SK-N-SH (cell line): ENCODE measurements around the gene EMP1. TPM values are rescaled to one million over a fixed set of nuclear protein-coding genes. Genes with fewer than 3 reads are reported as not detected.
"Not testable (repeated sequence)": the region's sequence is repeated elsewhere in the genome, so short reads cannot be mapped to it uniquely, and the experiment has no call there.

Experiments
- CTCF ChIA-PET: fragments of 300-600, 350-600 bp; formaldehyde crosslinking; extraction: SDS; loops from one replicate; lab custom pipeline; 2021; lab: Yijun Ruan, JAX
- POLR2A ChIA-PET: fragments of 350-600 bp; sonication (Branson Sonifier 250); formaldehyde crosslinking; extraction: SDS; loops from one replicate; lab custom pipeline; 2020; ENCODE audit warnings: antibody characterized with exemption, inconsistent platforms; lab: Yijun Ruan, JAX
- DNase-seq: peaks from one replicate; pipeline ENCODE4 v3.0.0; 2012
- H2AFZ ChIP-seq: fragments of 200-600 bp; sonication (generic); 2 replicates; pipeline ENCODE4 v1.8.1; 2016; ENCODE audit warnings: antibody characterized with exemption, mild to moderate bottlenecking, low read depth
- H3F3A ChIP-seq: fragments of 200-600 bp; sonication (generic); replicated peaks from 2 replicates; pipeline ENCODE3; 2016; ENCODE audit warnings: antibody characterized with exemption, mild to moderate bottlenecking; ENCODE audit not compliant: insufficient read depth
- H3K27ac ChIP-seq, 2 experiments: fragments of 200-500 bp in 1 of 2; fragments of 200-600 bp in 1 of 2; sonication (Bioruptor generic) in 1 of 2; sonication (generic), shearing (Covaris generic) in 1 of 2; 2 replicates each; pipeline versions ENCODE4 v1.5.1 to v1.6.1; 2014 to 2016; ENCODE audit warnings: low read depth in 2 of 2, inconsistent platforms in 1 of 2, low read length in 1 of 2, mild to moderate bottlenecking in 1 of 2, mixed read lengths in 1 of 2
- H3K27me3 ChIP-seq: fragments of 200-600 bp; sonication (generic), shearing (Covaris generic); 2 replicates; pipeline ENCODE4 v1.6.1; 2016; ENCODE audit warnings: mixed run types; ENCODE audit not compliant: insufficient read depth
- H3K36me3 ChIP-seq, 2 experiments: fragments of 200-500 bp in 1 of 2; fragments of 200-600 bp in 1 of 2; sonication (Bioruptor generic) in 1 of 2; sonication (generic) in 1 of 2; replicated peaks in 1 of 2; 2 replicates each; pipeline versions ENCODE3 to v1.5.1; 2014 to 2016; ENCODE audit warnings: low read length in 1 of 2, mild to moderate bottlenecking in 1 of 2; ENCODE audit not compliant: insufficient read depth in 2 of 2, control insufficient read depth in 1 of 2
- H3K4me1 ChIP-seq, 2 experiments: fragments of 200-500 bp in 1 of 2; fragments of 200-600 bp in 1 of 2; sonication (Bioruptor generic) in 1 of 2; sonication (generic), shearing (Covaris generic) in 1 of 2; 2 replicates each; pipeline versions ENCODE4 v1.5.1 to v1.6.1; 2014 to 2016; ENCODE audit warnings: low read depth in 1 of 2, low read length in 1 of 2, mixed run types in 1 of 2; ENCODE audit not compliant: insufficient read depth in 2 of 2, control insufficient read depth in 1 of 2
- H3K4me2 ChIP-seq: fragments of 200-600 bp; sonication (generic), shearing (Covaris generic); 2 replicates; pipeline ENCODE4 v1.6.1; 2017; ENCODE audit warnings: mixed run types
- H3K4me3 ChIP-seq, 2 experiments: fragments of 200-500 bp in 1 of 2; fragments of 200-600 bp in 1 of 2; sonication (Bioruptor generic) in 1 of 2; sonication (generic), shearing (Covaris generic) in 1 of 2; 2 replicates each; pipeline versions ENCODE4 v1.5.1 to v1.8.1; 2014 to 2016; ENCODE audit warnings: low read depth in 2 of 2, inconsistent platforms in 1 of 2, low read length in 1 of 2, mild to moderate bottlenecking in 1 of 2, mixed read lengths in 1 of 2, moderate library complexity in 1 of 2
- H3K79me2 ChIP-seq: fragments of 200-600 bp; sonication (generic); 2 replicates; pipeline ENCODE4 v1.8.1; 2017; ENCODE audit warnings: mild to moderate bottlenecking; ENCODE audit not compliant: insufficient read depth
- H3K9ac ChIP-seq: fragments of 200-600 bp; sonication (generic); 2 replicates; pipeline ENCODE4 v1.6.1; 2017; ENCODE audit warnings: mixed run types
- H3K9me2 ChIP-seq: fragments of 200-600 bp; sonication (generic); 2 replicates; pipeline ENCODE4 v1.6.1; 2017; ENCODE audit warnings: mixed run types
- H3K9me3 ChIP-seq: fragments of 200-600 bp; sonication (generic); 2 replicates; pipeline ENCODE4 v1.6.1; 2017; ENCODE audit warnings: mixed run types, mild to moderate bottlenecking, moderate library complexity
- H4K20me1 ChIP-seq: fragments of 200-600 bp; sonication (generic); 2 replicates; pipeline ENCODE4 v1.6.1; 2017; ENCODE audit warnings: mild to moderate bottlenecking, mixed run types; ENCODE audit not compliant: insufficient read depth
- CHD2 ChIP-seq: fragments of 150-350 bp; IDR thresholded peaks from 2 replicates; pipeline ENCODE4 v1.6.1; 2018; ENCODE audit warnings: low read length; ENCODE audit not compliant: partially characterized antibody
- CTCF ChIP-seq: fragments of 200-600 bp; sonication (generic); IDR thresholded peaks from 2 replicates; pipeline ENCODE4 v1.6.1; 2017; ENCODE audit warnings: antibody characterized with exemption, mild to moderate bottlenecking, moderate library complexity
- ELF1 ChIP-seq: IDR thresholded peaks from 2 replicates; pipeline ENCODE4 v1.4.0; 2012
- FOXJ3 ChIP-seq: sonication (generic); formaldehyde crosslinking; IDR thresholded peaks from 2 replicates; pipeline ENCODE4 v1.5.1; 2020; ENCODE audit warnings: mild to moderate bottlenecking, missing genetic modification reagents
- MAX ChIP-seq: IDR thresholded peaks from 2 replicates; pipeline ENCODE4 v1.4.0; 2012; ENCODE audit warnings: low read depth
- MEF2A ChIP-seq: IDR thresholded peaks from 2 replicates; pipeline ENCODE4 v1.4.0; 2012; ENCODE audit warnings: low read depth, borderline replicate concordance
- MXI1 ChIP-seq: IDR thresholded peaks from 2 replicates; pipeline ENCODE4 v1.6.1; 2012; ENCODE audit warnings: mild to moderate bottlenecking, low read depth, low read length, improper control_type of control experiment
- RFX5 ChIP-seq: IDR thresholded peaks from 2 replicates; pipeline ENCODE4 v1.6.1; 2012; ENCODE audit warnings: mild to moderate bottlenecking, improper control_type of control experiment, low read length
- SMC3 ChIP-seq: IDR thresholded peaks from 2 replicates; pipeline ENCODE4 v1.6.1; 2012; ENCODE audit warnings: low read depth, low read length, improper control_type of control experiment
- TAF1 ChIP-seq: IDR thresholded peaks from 2 replicates; pipeline ENCODE4 v1.6.1; 2012; ENCODE audit warnings: low read depth, mild to moderate bottlenecking, low read length, moderate library complexity, borderline replicate concordance
- TCF12 ChIP-seq: IDR thresholded peaks from 2 replicates; pipeline ENCODE4 v1.4.0; 2012
- TEAD4 ChIP-seq: IDR thresholded peaks from 2 replicates; pipeline ENCODE4 v1.4.0; 2012; ENCODE audit warnings: mild to moderate bottlenecking, borderline replicate concordance; ENCODE audit not compliant: insufficient read depth
- USF2 ChIP-seq: fragments of 150-350 bp; IDR thresholded peaks from 2 replicates; pipeline ENCODE4 v1.6.1; 2017; ENCODE audit warnings: antibody characterized with exemption, low read length, low read depth, borderline replicate concordance
- YY1 ChIP-seq: IDR thresholded peaks from 2 replicates; pipeline ENCODE4 v1.4.0; 2012; ENCODE audit warnings: low read depth, mild to moderate bottlenecking
- WGBS: methylation state at CpG from one replicate; pipeline ENCODE4 v1.1.6; 2017; ENCODE audit warnings: low lambda C conversion rate; 5-methylcytosine and 5-hydroxymethylcytosine counted together
- polyA plus RNA-seq, 3 experiments: library from polyadenylated mRNA; depleted of rRNA; stranded (reverse); fragments of >200 nt; gene quantifications; 2 replicates each; pipeline ENCODE4 v1.2.3, GENCODE V29; 2012

Gene EMP1
- polyA plus RNA-seq, 1 of the 3 experiments (the other 2 are of a cell fraction) = 67.4 TPM

GRCh38 chr12:13258197-13258596 lies 61.7 kb downstream of the EMP1 start:
- Histone ChIP-seq H3K9ac (no peak overlapping the region), H3K27ac (no peak overlapping the region), H3K4me3 (no peak overlapping the region), H3F3A (no peaks in the 10 kb centered on the region), H4K20me1 (no peaks in the 10 kb centered on the region), H2AFZ (no peak overlapping the region), H3K4me1 (peaks cover 0 to 4% of the 10 kb centered on the region in 2 experiments; a peak in 1 of 4 replicates), H3K36me3 (no peaks in the 10 kb centered on the region), H3K79me2 (no peaks in the 10 kb centered on the region), H3K27me3 (no peaks in the 10 kb centered on the region; the same call in 1 of the 2 replicates), H3K9me2 (no peaks in the 10 kb centered on the region), H3K9me3 (no peaks in the 10 kb centered on the region), H3K4me2 (no peak overlapping the region)
- DNase-seq = no peak
- 85% methylated on average over 3 of the region's 3 CpGs for WGBS
- ChIA-PET CTCF (interaction anchor here (0.8 kb wide), 1 partner anchor 18 kb away, joined by 3 read pairs; no protein-coding TSS in a partner anchor), POLR2A (no interaction called here)
- TF ChIP-seq FOXJ3 = no peak

- H3K27ac ChIP-seq = no peak overlapping the region
- H3K4me1 ChIP-seq = peaks cover 0 to 4% of the 10 kb centered on the region in 2 experiments; a peak in 1 of 4 replicates
- H3K36me3 ChIP-seq = no peaks in the 10 kb centered on the region
- no peak overlapping the region for H3K4me2 ChIP-seq
- TF ChIP-seq MXI1 = no peak
- no peak for TF ChIP-seq RFX5
- no peak for TF ChIP-seq YY1
- no peak for TF ChIP-seq MAX
- TF ChIP-seq TAF1 = no peak
- TF ChIP-seq CHD2 = no peak
- no peak for TF ChIP-seq SMC3
- TF ChIP-seq TCF12 = no peak
- TF ChIP-seq USF2 = no peak
- TF ChIP-seq MEF2A = no peak
- TF ChIP-seq TEAD4 = no peak
- TF ChIP-seq CTCF = no peak
- no peak for TF ChIP-seq ELF1
- no peak overlapping the region for H3K9ac ChIP-seq
- no peak overlapping the region for H2AFZ ChIP-seq
- no peaks in the 10 kb centered on the region for H3K9me2 ChIP-seq
- no peaks in the 10 kb centered on the region for H4K20me1 ChIP-seq
- H3K9me3 ChIP-seq = no peaks in the 10 kb centered on the region
- H3F3A ChIP-seq = no peaks in the 10 kb centered on the region
- no peak overlapping the region for H3K4me3 ChIP-seq
- WGBS = no CpG with 5 or more reads among the region's 3 CpGs
- ChIA-PET CTCF (interaction anchor here (0.8 to 1.4 kb wide), 2 partner anchors 17 to 47 kb away, joined by 3 to 4 read pairs; no protein-coding TSS in a partner anchor), POLR2A (no interaction called here)
- H3K27me3 ChIP-seq = no peaks in the 10 kb centered on the region; the same call in 1 of the 2 replicates
- DNase-seq = no peak
- H3K79me2 ChIP-seq = no peaks in the 10 kb centered on the region
Observed at GRCh38 chr12:13258717-13259119, 62.2 kb downstream of the EMP1 start.

- DNase-seq, H3K9me2 ChIP-seq, H3K79me2 ChIP-seq, H3K4me1 ChIP-seq, H3K9me3 ChIP-seq, H3K4me3 ChIP-seq, H2AFZ ChIP-seq, H3K27me3 ChIP-seq, H3F3A ChIP-seq, H4K20me1 ChIP-seq, H3K36me3 ChIP-seq, H3K9ac ChIP-seq, H3K4me2 ChIP-seq, H3K27ac ChIP-seq, POLR2A ChIA-PET: not testable (repeated sequence)
- 76% methylated on average over 7 of the region's 7 CpGs for WGBS
- CTCF ChIA-PET = interaction anchor here (1.4 kb wide), 1 partner anchor 48 kb away, joined by 4 read pairs; no protein-coding TSS in a partner anchor
Observed at GRCh38 chr12:13259625-13260024, 63.1 kb downstream of the EMP1 start.

- H4K20me1 ChIP-seq, H3K9ac ChIP-seq, POLR2A ChIA-PET, DNase-seq, H2AFZ ChIP-seq, H3K9me3 ChIP-seq, H3K9me2 ChIP-seq, H3F3A ChIP-seq, H3K4me3 ChIP-seq, H3K79me2 ChIP-seq, H3K36me3 ChIP-seq, H3K27ac ChIP-seq, H3K4me2 ChIP-seq, H3K4me1 ChIP-seq: not testable (repeated sequence)
- WGBS = 30% methylated on average over 3 of the region's 3 CpGs
- H3K27me3 ChIP-seq = peaks cover 31% of the 10 kb centered on the region; the same call in 1 of the 2 replicates
- CTCF ChIA-PET = interaction anchor here (2.8 kb wide), 1 partner anchor 13 kb away, joined by 20 read pairs; no protein-coding TSS in a partner anchor
Observed at GRCh38 chr12:13267826-13268225, 71.3 kb downstream of the EMP1 start.
